Stomach (tissue), 9 donors: Measurements from ENCODE around the gene SNAP25. TPM values are rescaled to one million over a fixed set of nuclear protein-coding genes. Genes with fewer than 3 reads are reported as not detected.

Experiments
- DNase-seq, 2 donors: peaks; one replicate each; pipeline versions ENCODE4 v3.0.0 to v3.0.0-alpha.2; 2013 to 2019
- H3K27ac ChIP-seq, 5 donors: fragments of 200-600 bp in 4 of 5; sonication (generic) in 4 of 5; one replicate each; pipeline ENCODE4 v1.5.1; 2013 to 2019; ENCODE audit warnings: mild to moderate bottlenecking in 1 of 5, moderate library complexity in 1 of 5
- H3K27me3 ChIP-seq, 3 donors: fragments of 200-600 bp; sonication (generic); one replicate each; pipeline ENCODE4 v1.5.1; 2017 to 2019; ENCODE audit warnings: mixed run types in 1 of 3
- H3K36me3 ChIP-seq, 4 donors: fragments of 200-600 bp; sonication (generic); 1 replicate in 3 of 4; 2 replicates in 1 of 4; pipeline ENCODE4 v1.5.1; 2016 to 2019
- H3K4me1 ChIP-seq, 4 donors: fragments of 200-600 bp; sonication (generic); one replicate each; pipeline ENCODE4 v1.5.1; 2016 to 2019
- H3K4me3 ChIP-seq, 4 donors: fragments of 200-600 bp; sonication (generic) in 3 of 4; one replicate each; pipeline ENCODE4 v1.5.1; 2016 to 2019; ENCODE audit warnings: mild to moderate bottlenecking in 1 of 4
- H3K9me3 ChIP-seq, 4 donors: fragments of 200-600 bp; sonication (generic); one replicate each; pipeline ENCODE4 v1.5.1; 2016 to 2019
- EP300 ChIP-seq: sonication (generic); formaldehyde crosslinking; IDR thresholded peaks from one replicate; pipeline ENCODE4 v1.6.1; 2017; ENCODE audit warnings: antibody characterized with exemption
- POLR2A ChIP-seq, 4 donors: fragments of 450-650 bp; IDR thresholded peaks; one replicate each; pipeline ENCODE4 v1.6.1; 2016; ENCODE audit warnings: antibody characterized with exemption in 4 of 4, control low read depth in 2 of 4, mild to moderate bottlenecking in 1 of 4, moderate library complexity in 1 of 4
- POLR2AphosphoS5 ChIP-seq, 3 donors: sonication (generic); formaldehyde crosslinking; IDR thresholded peaks; one replicate each; pipeline ENCODE4 v1.6.1; 2016; ENCODE audit warnings: antibody characterized with exemption in 3 of 3
- WGBS, 5 donors: extraction: QIAGEN DNeasy Blood & Tissue Kit in 3 of 5; methylation state at CpG; one replicate each; pipeline versions ENCODE4 v1.1.5 to v1.1.7; 2013 to 2018; 5-methylcytosine and 5-hydroxymethylcytosine counted together
- intact Hi-C: fragments of 100-400 bp; cut with DNase I; formaldehyde crosslinking; loops from one replicate; pipeline ENCODE4 v1.15.1; 2023; ENCODE audit warnings: low total_unique reads
- polyA plus RNA-seq, 3 donors: library from polyadenylated mRNA; stranded (reverse); fragments of 200-250 nt; gene quantifications; one replicate each; pipeline ENCODE4 v1.2.3, GENCODE V29; 2013
- total RNA-seq, 5 donors: library from RNA; depleted of rRNA; stranded (reverse); fragments of >200 nt; gene quantifications; one replicate each; pipeline versions ENCODE4 v1.1.0 to v1.2.3, GENCODE V29; 2014 to 2016
- TF ChIP-seq, protein P1 (sequence below), 7 experiments: fragments of 450-650 bp in 4 of 7; fragments of 200-600 bp in 3 of 7; sonication (generic) in 3 of 7; IDR thresholded peaks; one replicate each; pipeline ENCODE4 v1.5.1; 2016 to 2019; ENCODE audit warnings: antibody characterized with exemption in 7 of 7, control low read depth in 2 of 7, mild to moderate bottlenecking in 1 of 7
- donor health status: healthy with polysubstance abuse.
- donor health status: Bipolar disorder and iron deficiency.
- donor health status: healthy.

Gene SNAP25
- total and polyA plus RNA-seq, 8 donors, result 1.8 to 12.5 (median 2.8) TPM; not detected in 1

DNA sequence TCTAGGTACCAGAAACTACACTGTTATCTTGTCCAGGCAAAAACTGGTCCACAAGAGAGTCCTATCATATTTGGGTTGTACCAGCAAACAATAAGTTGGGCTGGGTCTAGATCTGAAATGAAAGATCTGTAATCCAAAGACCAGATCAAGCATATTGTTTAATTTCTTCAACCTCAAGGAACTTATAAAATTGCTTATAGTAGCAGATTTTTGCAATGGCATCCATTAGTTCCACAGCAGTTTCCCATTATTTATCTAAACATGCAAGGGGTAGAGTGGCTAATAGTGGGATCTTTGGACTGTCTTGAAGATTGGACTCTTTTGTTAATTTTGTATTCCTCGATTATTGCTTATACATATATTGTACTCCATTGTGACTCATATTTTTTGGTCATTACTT is 40.5 kb upstream of the SNAP25 start:
- peak overlapping the region in 1 of 5 donors; percentile 77 for H3K27ac ChIP-seq
- 85 to 94% (median 92%) methylated on average over 1 of the region's 1 CpG for WGBS, 5 donors
- H3K36me3 ChIP-seq, result no peaks in the 10 kb centered on the region
- no peaks in the 10 kb centered on the region for H3K9me3 ChIP-seq
- H3K4me1 ChIP-seq, result peaks cover 0 to 16% (median 9%) of the 10 kb centered on the region in 4 donors
- intact Hi-C loops, result no loop called here
- H3K27me3 ChIP-seq, result peaks cover 0 to 3% (median 0%) of the 10 kb centered on the region in 3 donors
- no peak overlapping the region for H3K4me3 ChIP-seq
- no peak for DNase-seq
- TF ChIP-seq EP300 (no peak), POLR2A (IDR thresholded peaks at IDR 0.05) (no peak), POLR2AphosphoS5 (IDR thresholded peaks at IDR 0.05) (no peak)
- TF ChIP-seq, protein P1, sequence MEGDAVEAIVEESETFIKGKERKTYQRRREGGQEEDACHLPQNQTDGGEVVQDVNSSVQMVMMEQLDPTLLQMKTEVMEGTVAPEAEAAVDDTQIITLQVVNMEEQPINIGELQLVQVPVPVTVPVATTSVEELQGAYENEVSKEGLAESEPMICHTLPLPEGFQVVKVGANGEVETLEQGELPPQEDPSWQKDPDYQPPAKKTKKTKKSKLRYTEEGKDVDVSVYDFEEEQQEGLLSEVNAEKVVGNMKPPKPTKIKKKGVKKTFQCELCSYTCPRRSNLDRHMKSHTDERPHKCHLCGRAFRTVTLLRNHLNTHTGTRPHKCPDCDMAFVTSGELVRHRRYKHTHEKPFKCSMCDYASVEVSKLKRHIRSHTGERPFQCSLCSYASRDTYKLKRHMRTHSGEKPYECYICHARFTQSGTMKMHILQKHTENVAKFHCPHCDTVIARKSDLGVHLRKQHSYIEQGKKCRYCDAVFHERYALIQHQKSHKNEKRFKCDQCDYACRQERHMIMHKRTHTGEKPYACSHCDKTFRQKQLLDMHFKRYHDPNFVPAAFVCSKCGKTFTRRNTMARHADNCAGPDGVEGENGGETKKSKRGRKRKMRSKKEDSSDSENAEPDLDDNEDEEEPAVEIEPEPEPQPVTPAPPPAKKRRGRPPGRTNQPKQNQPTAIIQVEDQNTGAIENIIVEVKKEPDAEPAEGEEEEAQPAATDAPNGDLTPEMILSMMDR (IDR thresholded peaks at IDR 0.05), result no peak

GRCh38 chr20:10178727-10179313 is 39.8 kb upstream of the SNAP25 start:
- DNase-seq, result peak in 1 of 2 donors; percentile 13
- WGBS, 5 donors, result 22 to 31% (median 24%) methylated on average over 3 of the region's 3 CpGs
- no peak for TF ChIP-seq POLR2A (IDR thresholded peaks at IDR 0.05)
- TF ChIP-seq EP300, result peak; percentile 61
- TF ChIP-seq POLR2AphosphoS5 (IDR thresholded peaks at IDR 0.05), result peak in 1 of 3 donors; percentile 31
- TF ChIP-seq, protein P1 (IDR thresholded peaks at IDR 0.05), result no peak
- H3K4me1 ChIP-seq, result peaks cover 0 to 16% (median 9%) of the 10 kb centered on the region in 4 donors
- H3K27me3 ChIP-seq, result no peaks in the 10 kb centered on the region
- H3K4me3 ChIP-seq, result no peak overlapping the region
- H3K27ac ChIP-seq, result peak overlapping the region in 4 of 5 donors; percentile 21 to 77 (median 32)
- no peaks in the 10 kb centered on the region for H3K36me3 ChIP-seq
- intact Hi-C loops, result no loop called here
- no peaks in the 10 kb centered on the region for H3K9me3 ChIP-seq

DNA sequence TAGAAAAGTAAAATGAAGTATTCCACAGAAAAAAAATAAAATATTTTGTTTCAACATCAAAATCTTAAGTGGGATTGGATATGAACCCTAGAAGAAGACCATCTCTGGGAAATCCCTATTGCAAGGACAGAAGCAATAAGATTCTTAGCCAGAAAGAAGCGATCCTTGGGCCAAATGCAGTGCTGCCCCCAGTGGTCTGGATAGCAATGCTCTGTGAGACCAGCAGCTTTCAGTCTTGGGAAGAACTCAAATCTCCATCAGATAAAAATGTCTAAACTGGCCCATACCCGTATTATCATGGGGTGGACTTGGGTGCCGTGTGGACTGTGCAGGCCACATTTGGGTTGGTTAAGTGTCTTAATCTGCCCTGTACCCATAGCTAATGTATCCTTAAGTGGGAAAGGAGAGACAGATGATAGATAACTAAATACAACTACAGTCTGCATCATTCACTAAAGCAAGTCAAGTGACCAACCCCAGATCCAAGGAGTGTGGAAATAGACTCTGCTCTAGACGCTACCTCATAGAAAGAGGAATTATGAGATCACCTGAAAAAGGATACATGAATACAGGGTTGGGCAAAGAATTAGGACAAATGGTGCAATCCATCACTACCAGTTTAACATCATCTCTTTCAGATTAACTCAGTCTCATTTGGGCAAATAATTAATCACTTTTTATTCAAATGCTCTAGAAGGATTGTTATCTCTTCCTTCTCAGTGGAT is 38.9 kb upstream of the SNAP25 start:
- TF ChIP-seq, protein P1 (IDR thresholded peaks at IDR 0.05), result peak in 1 of 7 experiments; percentile 7
- no peak for TF ChIP-seq POLR2AphosphoS5 (IDR thresholded peaks at IDR 0.05)
- intact Hi-C loops, result no loop called here
- peak overlapping the region in 4 of 5 donors; percentile 21 to 77 (median 32) for H3K27ac ChIP-seq
- 79 to 89% (median 84%) methylated on average over 4 of the region's 4 CpGs for WGBS, 5 donors
- H3K4me1 ChIP-seq, result peaks cover 0 to 16% (median 9%) of the 10 kb centered on the region in 4 donors
- H3K27me3 ChIP-seq, result no peaks in the 10 kb centered on the region
- no peaks in the 10 kb centered on the region for H3K36me3 ChIP-seq
- no peak for DNase-seq
- peaks cover 0 to 3% (median under 1%) of the 10 kb centered on the region in 4 donors for H3K9me3 ChIP-seq
- no peak overlapping the region for H3K4me3 ChIP-seq

GRCh38 chr20:10180651-10181235 is 37.9 kb upstream of the SNAP25 start:
- peak in 1 of 2 donors; percentile 16 for DNase-seq
- no peaks in the 10 kb centered on the region for H3K27me3 ChIP-seq
- H3K4me3 ChIP-seq, result no peak overlapping the region
- H3K4me1 ChIP-seq, result peaks cover 3 to 19% (median 10%) of the 10 kb centered on the region in 4 donors
- 63 to 80% (median 78%) methylated on average over 2 of the region's 2 CpGs for WGBS, 5 donors
- H3K36me3 ChIP-seq, result no peaks in the 10 kb centered on the region
- peak overlapping the region in 1 of 5 donors; percentile 77 for H3K27ac ChIP-seq
- TF ChIP-seq POLR2A (IDR thresholded peaks at IDR 0.05) (no peak), EP300 (no peak), POLR2AphosphoS5 (IDR thresholded peaks at IDR 0.05) (no peak)
- TF ChIP-seq, protein P1 (IDR thresholded peaks at IDR 0.05), result no peak
- intact Hi-C loops, result no loop called here
- peaks cover 5 to 13% (median 10%) of the 10 kb centered on the region in 4 donors for H3K9me3 ChIP-seq
